ENCODE measurements around the gene NPW.

Gene NPW

DNA sequence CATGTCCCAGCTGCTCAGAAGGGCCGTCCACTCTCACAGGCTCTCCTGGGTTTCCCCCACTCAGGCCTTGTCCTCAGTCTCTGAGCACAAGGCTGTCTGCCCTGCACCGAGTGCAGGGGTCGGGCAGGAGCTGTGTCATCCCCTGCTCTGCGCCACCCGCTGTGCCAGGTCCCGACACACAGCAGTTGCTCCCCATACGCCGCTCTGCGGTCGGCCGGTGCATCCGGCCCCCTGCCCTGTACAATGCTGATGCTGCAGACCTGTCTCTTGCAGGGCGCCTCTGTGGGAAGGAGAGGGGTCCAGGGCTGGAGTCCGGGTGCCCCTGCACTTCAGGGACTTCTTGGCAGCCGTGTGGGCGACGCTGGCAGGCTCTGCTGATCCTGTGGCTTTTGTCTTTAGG is 34.3 kb downstream of the NPW start:
- DNase-seq (ENCODE audit: low read depth in 2 of 2) = no peak

DNA sequence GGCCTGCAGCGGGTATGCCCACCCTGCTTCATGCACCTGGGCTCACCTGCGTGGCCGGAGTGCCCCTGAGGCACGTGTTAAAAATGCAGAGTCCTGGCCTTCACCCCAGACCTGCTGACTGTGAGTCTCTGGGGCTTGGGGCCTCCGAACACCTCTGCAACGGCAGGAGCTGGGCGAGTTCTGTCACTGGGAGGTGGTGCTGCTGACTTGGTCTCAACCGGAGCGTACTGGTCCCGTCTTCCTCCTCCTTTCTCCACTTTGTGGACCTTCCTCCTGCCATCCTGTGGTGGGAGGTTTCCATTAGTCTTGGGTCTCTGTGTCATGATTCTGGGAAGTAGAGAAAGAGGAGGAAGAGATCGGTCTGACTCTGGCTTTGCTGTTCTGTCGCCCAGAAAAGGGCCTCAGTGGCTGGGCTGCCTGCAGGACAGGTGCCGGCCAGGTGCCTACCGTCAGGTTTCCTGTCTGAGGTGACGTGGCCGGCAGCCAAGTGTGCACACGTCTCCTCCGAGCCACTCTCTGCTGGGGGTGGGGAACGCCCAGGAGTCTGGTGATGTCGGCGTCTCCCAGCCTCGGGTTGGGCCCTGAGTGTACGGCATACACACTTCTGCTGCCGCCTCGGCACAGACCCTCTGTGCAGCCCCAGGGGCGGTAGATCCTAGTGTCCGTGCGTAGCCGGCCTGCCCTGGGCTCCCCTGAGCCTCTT is 35.1 kb downstream of the NPW start:
- DNase-seq (ENCODE audit: low read depth in 2 of 2) = no peak

- DNase-seq (ENCODE audit: low read depth in 2 of 2) = no peak
These were observed 36.5 kb downstream of the NPW start for GRCh38 chr16:2056077-2056476.

DNA sequence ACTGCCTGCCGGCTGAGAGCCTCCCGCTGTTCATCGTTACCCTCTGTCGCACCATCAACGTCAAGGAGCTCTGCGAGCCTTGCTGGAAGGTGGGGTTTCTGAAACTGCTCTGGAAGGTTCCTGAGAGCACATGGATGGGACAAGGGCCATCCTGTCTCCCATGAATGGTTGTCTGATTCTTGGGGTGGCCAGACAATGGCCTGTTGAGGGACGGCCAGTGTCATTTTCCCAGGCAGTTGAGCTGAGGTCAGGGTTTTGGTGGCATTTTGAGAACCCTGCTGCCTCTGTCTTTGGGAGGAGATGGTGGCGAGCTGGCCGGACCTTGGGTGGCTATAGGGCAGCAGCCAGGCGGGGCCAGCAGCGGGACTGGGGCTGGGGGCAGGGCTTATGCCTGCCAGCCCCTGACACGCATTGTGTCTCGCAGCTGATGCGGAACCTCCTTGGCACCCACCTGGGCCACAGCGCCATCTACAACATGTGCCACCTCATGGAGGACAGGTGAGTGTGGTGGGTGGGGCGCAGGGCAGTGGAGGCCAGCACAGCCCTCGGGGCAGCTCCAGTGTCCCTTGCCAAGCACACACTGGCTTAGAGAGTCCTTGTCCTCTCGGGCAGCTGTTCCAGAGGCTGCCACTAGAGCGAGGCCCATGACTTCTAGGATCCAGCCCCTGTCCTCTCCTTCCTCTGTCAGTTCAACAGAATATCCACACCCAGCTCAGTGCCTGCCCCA is 37.3 kb downstream of the NPW start:
- DNase-seq (ENCODE audit: low read depth in 2 of 2) = no peak

DNA sequence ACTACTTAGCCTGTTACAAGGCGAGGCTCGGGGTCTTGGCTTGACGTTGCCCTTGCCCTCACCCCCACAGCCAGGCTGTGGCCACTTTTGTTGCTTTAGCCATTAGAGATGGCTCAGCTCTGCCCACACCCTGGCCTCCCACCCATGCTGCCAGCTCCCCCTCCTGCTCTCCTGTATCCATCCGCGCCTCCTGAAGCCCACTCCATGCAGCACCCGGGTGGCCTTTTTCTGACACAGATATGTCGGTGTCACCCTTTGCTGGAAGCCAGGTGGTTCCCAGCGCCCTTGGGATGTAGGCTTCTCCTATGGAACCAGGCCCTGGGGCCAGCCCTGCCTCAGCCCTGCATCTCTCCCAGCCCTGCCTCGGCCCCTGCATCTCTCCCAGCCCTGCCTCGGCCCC is 37.9 kb downstream of the NPW start:
- no peak for DNase-seq (ENCODE audit: low read depth in 2 of 2)

DNA sequence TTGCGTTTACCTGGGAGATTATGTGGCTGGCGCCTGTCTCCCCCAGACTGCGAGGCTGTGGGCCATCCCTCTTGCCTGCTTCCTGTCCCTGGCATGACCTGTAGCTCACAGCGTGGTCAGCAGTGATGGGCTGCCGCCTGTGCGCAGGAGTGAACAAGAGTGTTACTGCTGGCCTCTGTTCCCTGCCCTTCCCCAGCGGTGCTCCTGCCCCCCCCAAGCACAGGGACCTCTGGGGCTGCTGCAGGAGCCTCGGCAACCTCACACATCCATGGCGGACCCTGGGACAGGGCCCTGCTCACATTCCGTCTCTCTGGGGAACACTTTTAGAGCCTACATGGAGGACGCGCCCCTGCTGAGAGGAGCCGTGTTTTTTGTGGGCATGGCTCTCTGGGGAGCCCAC is 38.8 kb downstream of the NPW start:
- no peak for DNase-seq (ENCODE audit: low read depth in 2 of 2)

DNA sequence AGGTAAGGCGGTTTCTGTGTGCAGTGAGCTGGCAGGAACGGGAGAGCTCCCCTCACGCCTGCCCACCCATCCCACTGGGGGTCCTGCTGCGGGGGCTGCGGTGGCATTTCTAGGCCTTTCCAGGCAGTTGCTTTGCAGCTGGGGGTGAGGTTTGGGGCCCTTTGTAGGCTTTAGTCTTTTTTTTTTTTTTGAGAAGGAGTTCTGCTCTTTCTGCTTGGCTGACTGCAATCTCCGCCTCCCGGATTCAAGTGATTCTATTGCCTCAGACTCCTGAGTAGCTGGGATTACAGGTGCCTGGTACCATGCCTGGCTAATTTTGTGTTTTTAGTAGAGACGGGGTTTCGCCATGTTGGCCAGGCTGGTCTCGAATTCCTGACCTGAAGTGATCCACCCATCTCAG is 39.3 kb downstream of the NPW start:
- DNase-seq (ENCODE audit: low read depth in 2 of 2) = no peak

DNA sequence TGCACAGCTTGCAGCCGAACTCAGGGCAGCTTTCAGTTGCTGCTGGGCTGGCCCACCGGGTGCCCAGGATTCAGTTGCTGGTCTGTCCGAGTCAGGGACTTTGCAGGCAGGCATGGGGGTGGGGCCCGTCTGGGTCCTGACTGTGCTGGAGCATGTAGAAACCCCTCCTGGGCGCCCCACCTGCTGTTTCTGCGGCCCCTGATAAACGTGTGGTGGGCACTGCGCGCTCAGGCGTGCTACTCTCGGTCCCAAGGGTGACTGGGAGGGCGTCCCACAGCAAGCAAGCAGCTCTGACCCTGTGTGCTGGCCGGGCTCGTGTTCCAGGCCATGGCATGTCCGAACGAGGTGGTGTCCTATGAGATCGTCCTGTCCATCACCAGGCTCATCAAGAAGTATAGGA is 40.8 kb downstream of the NPW start:
- no peak for DNase-seq (ENCODE audit: low read depth in 2 of 2)

- DNase-seq (ENCODE audit: low read depth in 2 of 2) = no peak
These were observed 41.4 kb downstream of the NPW start for GRCh38 chr16:2061023-2061422.

- no peak for DNase-seq (ENCODE audit: low read depth in 2 of 2)
These were observed 41.9 kb downstream of the NPW start for GRCh38 chr16:2061526-2061925.

DNA sequence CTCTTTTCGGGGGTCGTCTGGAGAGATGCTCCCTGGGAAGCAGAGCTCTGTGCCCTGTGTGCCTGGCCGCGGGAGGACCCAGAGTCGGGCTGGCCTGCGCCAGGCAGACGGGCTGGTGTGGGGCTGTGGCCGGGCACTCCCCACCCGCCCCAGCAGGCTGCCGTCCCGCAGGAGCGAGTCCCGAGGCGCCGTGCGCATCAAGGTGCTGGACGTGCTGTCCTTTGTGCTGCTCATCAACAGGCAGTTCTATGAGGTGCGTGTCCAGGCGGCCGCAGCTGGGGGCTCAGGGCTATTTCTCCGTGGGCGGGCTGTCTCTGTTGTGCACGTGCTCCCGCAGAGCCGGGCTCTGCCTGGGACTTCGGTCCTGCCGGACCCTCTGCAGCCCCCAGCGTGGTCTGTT is 43.2 kb downstream of the NPW start:
- no peak for DNase-seq (ENCODE audit: low read depth in 2 of 2)

- no peak for DNase-seq (ENCODE audit: low read depth in 2 of 2)
These were observed 44.3 kb downstream of the NPW start for GRCh38 chr16:2063861-2064260.

DNA sequence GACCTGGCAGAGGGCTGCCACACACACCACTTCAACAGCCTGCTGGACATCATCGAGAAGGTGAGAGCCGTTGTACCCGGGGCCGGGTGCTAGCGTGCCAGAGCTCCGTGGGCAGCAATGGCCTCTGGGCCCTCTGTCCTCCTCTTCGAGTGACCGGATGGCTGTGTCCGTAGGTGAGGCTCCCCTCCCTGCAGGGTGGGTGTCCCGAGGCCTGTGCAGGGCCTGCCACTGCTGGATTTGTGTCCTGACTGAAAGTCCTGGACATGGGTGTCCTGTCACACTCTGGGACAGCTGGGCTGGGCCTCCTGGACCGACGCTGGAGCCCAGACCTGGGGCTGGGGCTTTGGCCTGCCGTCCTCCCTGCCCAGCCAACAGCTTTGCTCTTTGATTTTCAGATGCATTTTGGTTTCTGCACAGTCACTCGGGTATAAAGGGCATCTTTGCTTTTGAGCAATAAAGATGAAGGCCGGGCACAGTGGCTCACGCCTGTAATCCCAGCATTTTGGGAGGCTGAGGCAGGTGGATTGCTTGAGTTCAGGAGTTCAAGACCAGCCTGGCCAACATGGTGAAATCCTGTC is 44.9 kb downstream of the NPW start:
- DNase-seq (ENCODE audit: low read depth in 2 of 2) = no peak

- DNase-seq (ENCODE audit: low read depth in 2 of 2) = no peak
These were observed 46.6 kb downstream of the NPW start for GRCh38 chr16:2066139-2066538.
